ENCODE measurements around the gene KRT4.
"Not testable (repeated sequence)": the region's sequence is repeated elsewhere in the genome, so short reads cannot be mapped to it uniquely, and the experiment has no call there.

The KRT4 gene

GRCh38 chr12:52813885-52814709, at the start of gene KRT4:
TSS of gene KRT4 (minus strand) at chr12:52814116. CDS start at chr12:52814058, 58 bp downstream.
- DNase-seq (ENCODE audit: low read depth): no peak

- no peak for DNase-seq (ENCODE audit: low read depth)
Measured at GRCh38 chr12:52862023-52862422, 48.1 kb upstream of the KRT4 start.

GRCh38 chr12:52861511-52861910, 47.6 kb upstream of the KRT4 start:
- DNase-seq (ENCODE audit: low read depth): no peak

- no peak for DNase-seq (ENCODE audit: low read depth)
Measured at GRCh38 chr12:52860102-52860823, 46.3 kb upstream of the KRT4 start.

GRCh38 chr12:52857500-52857899, 43.6 kb upstream of the KRT4 start:
- DNase-seq (ENCODE audit: low read depth): no peak

GRCh38 chr12:52856787-52857186, 42.9 kb upstream of the KRT4 start:
- DNase-seq (ENCODE audit: low read depth): no peak

GRCh38 chr12:52856077-52856476, 42.2 kb upstream of the KRT4 start:
- not testable (repeated sequence) for DNase-seq (ENCODE audit: low read depth)

- DNase-seq (ENCODE audit: low read depth): no peak
Measured at GRCh38 chr12:52851787-52852186, 37.9 kb upstream of the KRT4 start.

- no peak for DNase-seq (ENCODE audit: low read depth)
Measured at GRCh38 chr12:52850681-52851080, 36.8 kb upstream of the KRT4 start.

GRCh38 chr12:52849511-52849910, 35.6 kb upstream of the KRT4 start:
- no peak for DNase-seq (ENCODE audit: low read depth)

GRCh38 chr12:52848661-52849255, 34.8 kb upstream of the KRT4 start, which contains the start of gene KRT78:
TSS of gene KRT78 (minus strand) at chr12:52848994. CDS start at chr12:52848930, 64 bp downstream.
- DNase-seq (ENCODE audit: low read depth): no peak

GRCh38 chr12:52847335-52848102, 33.6 kb upstream of the KRT4 start:
- DNase-seq (ENCODE audit: low read depth): no peak

- no peak for DNase-seq (ENCODE audit: low read depth)
Measured at GRCh38 chr12:52846356-52846970, 32.5 kb upstream of the KRT4 start.

- DNase-seq (ENCODE audit: low read depth): no peak
Measured at GRCh38 chr12:52845946-52846345, 32.0 kb upstream of the KRT4 start.

- DNase-seq (ENCODE audit: low read depth): no peak
Measured at GRCh38 chr12:52844386-52844785, 30.5 kb upstream of the KRT4 start.

GRCh38 chr12:52839436-52840105, 25.7 kb upstream of the KRT4 start:
- DNase-seq (ENCODE audit: low read depth): no peak

- DNase-seq (ENCODE audit: low read depth): no peak
Measured at GRCh38 chr12:52838609-52839435, 24.9 kb upstream of the KRT4 start.

GRCh38 chr12:52837781-52838608, 24.1 kb upstream of the KRT4 start:
- DNase-seq (ENCODE audit: low read depth): no peak

- DNase-seq (ENCODE audit: low read depth): no peak
Measured at GRCh38 chr12:52837413-52837741, 23.5 kb upstream of the KRT4 start.

Measured in stimulated activated CD8-positive, alpha-beta memory T cell treated with anti-CD3 and anti-CD28 coated beads, Interleukin-15, amount 100 ng/mL, for 1 hour (primary cell).